WERI-Rb-1 (cell line): ENCODE measurements around the gene ZC3H12D.
"Not testable (repeated sequence)": the region's sequence is repeated elsewhere in the genome, so short reads cannot be mapped to it uniquely, and the experiment has no call there.

ENCODE experiments used
- DNase-seq: peaks from one replicate; pipeline ENCODE4 v3.0.0-alpha.2; 2020
- H3K27ac ChIP-seq: fragments of 250-450 bp; sonication (Bioruptor Pico); 2 replicates; pipeline ENCODE4 v1.5.1; 2020; ENCODE audit warnings: mild to moderate bottlenecking, moderate library complexity
- H3K27me3 ChIP-seq: fragments of 250-450 bp; sonication (Bioruptor Pico); 2 replicates; pipeline ENCODE4 v1.5.1; 2021; ENCODE audit warnings: mild to moderate bottlenecking, low read depth, moderate library complexity; ENCODE audit not compliant: insufficient read depth, severe bottlenecking
- H3K36me3 ChIP-seq: fragments of 250-450 bp; sonication (Bioruptor Pico); 2 replicates; pipeline ENCODE4 v1.5.1; 2020; ENCODE audit warnings: mild to moderate bottlenecking, moderate library complexity
- H3K4me3 ChIP-seq: 2 replicates; pipeline ENCODE4 v1.5.1; 2011; ENCODE audit warnings: low read depth, mild to moderate bottlenecking, control low read depth, low read length
- H3K9me3 ChIP-seq: fragments of 250-450 bp; sonication (Bioruptor Pico); 2 replicates; pipeline ENCODE4 v1.5.1; 2021; ENCODE audit warnings: mild to moderate bottlenecking, moderate library complexity; ENCODE audit not compliant: severe bottlenecking
- CTCF ChIP-seq: IDR thresholded peaks from 2 replicates; pipeline ENCODE4 v1.5.1; 2011; ENCODE audit warnings: low read depth, mild to moderate bottlenecking, control low read depth, inconsistent platforms, low read length

ZC3H12D gene

GRCh38 chr6:149499066-149499465, 14.3 kb upstream of the ZC3H12D start:
- DNase-seq, result no peak

GRCh38 chr6:149497365-149497764, 12.6 kb upstream of the ZC3H12D start:
- Histone ChIP-seq H3K27me3 (no peaks in the 10 kb centered on the region), H3K27ac (no peak overlapping the region), H3K9me3 (no peaks in the 10 kb centered on the region), H3K4me3 (no peak overlapping the region), H3K36me3 (no peaks in the 10 kb centered on the region)
- no peak for DNase-seq
- TF ChIP-seq CTCF, result no peak

More at GRCh38 chr6:149499066-149499465, 14.3 kb upstream of the ZC3H12D start:
- Histone ChIP-seq H3K27ac (no peak overlapping the region), H3K27me3 (no peaks in the 10 kb centered on the region), H3K9me3 (no peaks in the 10 kb centered on the region), H3K4me3 (no peak overlapping the region), H3K36me3 (no peaks in the 10 kb centered on the region)
- TF ChIP-seq CTCF, result no peak

GRCh38 chr6:149496597-149496996, 11.8 kb upstream of the ZC3H12D start:
- H3K9me3 ChIP-seq, H3K27ac ChIP-seq, DNase-seq, H3K36me3 ChIP-seq, H3K4me3 ChIP-seq, H3K27me3 ChIP-seq: not testable (repeated sequence)

DNA sequence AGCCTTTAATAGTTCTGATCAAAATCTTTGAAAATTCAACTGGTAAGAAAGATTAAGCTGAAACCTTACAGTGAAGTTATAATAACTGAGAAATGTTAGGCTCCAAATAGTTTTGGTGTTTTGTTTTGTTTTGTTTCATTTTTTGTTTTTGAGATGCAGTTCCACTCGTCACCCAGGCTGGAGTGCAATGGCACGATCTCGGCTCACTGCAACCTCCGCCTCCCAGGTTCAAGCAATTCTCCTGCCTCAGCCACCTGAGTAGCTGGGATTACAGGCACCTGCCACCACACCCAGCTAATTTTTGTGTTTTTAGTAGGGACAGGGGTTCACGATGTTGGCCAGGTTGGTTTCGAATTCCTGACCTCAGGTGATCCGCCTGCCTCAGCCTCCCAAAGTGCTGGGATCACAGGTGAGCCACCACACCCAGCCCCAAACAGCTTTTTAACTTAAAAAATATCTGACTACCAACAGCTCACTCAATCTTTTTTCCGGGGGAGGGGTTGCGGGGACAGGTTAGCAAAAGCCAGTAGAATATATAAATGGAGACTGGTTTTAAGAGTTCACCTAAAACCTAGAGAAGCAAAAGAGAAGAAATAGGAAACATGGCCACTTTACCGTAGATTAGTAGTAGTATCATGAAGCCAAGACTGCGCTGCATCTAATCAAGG, 10.7 kb upstream of the ZC3H12D start:
- H3K4me3 ChIP-seq, H3K9me3 ChIP-seq, H3K27ac ChIP-seq, DNase-seq, H3K27me3 ChIP-seq, H3K36me3 ChIP-seq: not testable (repeated sequence)

DNA sequence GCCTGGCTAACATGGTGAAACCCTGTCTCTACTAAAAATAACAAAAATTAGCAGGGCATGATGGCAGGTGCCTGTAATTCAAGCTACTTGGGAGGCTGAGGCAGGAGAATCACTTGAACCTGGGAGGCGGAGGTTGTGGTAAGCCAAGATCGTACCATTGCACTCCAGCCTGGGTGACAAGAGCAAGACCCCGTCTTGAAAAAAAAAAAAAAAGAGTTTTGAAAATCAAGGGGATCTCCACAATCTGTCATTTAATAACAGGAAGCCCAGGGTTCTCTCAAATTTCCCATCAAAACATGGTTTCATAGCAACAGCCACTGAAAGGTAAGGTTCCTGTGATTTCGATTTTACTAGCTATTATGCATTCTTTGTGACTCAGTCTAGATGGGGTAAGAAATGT, 10.0 kb upstream of the ZC3H12D start:
- H3K27ac ChIP-seq, DNase-seq, H3K27me3 ChIP-seq, H3K9me3 ChIP-seq, H3K4me3 ChIP-seq, H3K36me3 ChIP-seq: not testable (repeated sequence)

- Histone ChIP-seq H3K36me3 (no peaks in the 10 kb centered on the region), H3K9me3 (no peaks in the 10 kb centered on the region), H3K4me3 (no peak overlapping the region), H3K27me3 (no peaks in the 10 kb centered on the region), H3K27ac (no peak overlapping the region)
- no peak for DNase-seq
- TF ChIP-seq CTCF, result no peak
These were observed 9.0 kb upstream of the ZC3H12D start for GRCh38 chr6:149493761-149494320.

DNA sequence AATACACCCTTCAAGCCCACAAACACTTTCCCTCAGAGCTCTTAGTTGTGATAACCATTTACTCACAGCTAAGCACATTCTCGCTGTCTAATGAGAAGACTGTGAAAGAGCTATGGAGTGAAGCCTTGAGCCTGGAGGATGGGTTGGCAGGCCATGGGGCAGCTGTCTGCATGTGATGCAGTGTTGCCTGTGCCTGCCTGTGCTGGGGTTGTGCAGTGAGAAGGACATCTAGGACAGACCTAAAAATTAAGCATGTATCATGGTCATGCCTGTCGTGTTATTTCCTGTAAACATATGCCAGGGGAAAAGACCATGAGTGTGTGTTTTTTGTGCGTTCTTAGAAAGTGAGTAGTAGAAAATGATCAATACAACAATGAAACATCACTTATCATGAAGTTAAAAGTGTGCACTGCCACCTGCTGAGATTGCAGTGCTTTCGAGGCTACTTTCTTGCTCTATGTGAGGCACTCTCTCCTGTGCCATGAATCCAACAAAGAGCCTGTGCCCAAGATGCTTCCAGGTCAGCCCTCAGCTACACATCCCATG, 8.1 kb upstream of the ZC3H12D start:
- no peaks in the 10 kb centered on the region for H3K27me3 ChIP-seq
- no peak overlapping the region for H3K27ac ChIP-seq
- no peaks in the 10 kb centered on the region for H3K9me3 ChIP-seq
- no peak overlapping the region for H3K4me3 ChIP-seq
- H3K36me3 ChIP-seq, result no peaks in the 10 kb centered on the region
- TF ChIP-seq CTCF, result no peak
- no peak for DNase-seq
